Smooth muscle cell (in vitro differentiated cells): ENCODE measurements around the gene TTC7B. TPM values are rescaled to one million over a fixed set of nuclear protein-coding genes. Genes with fewer than 3 reads are reported as not detected.

Experiments used
- DNase-seq: peaks from one replicate; lab custom pipeline; 2025; ENCODE audit not compliant: unreplicated experiment; lab: John Stamatoyannopoulos, UW
- H2AFZ ChIP-seq: fragments of 200-600 bp; sonication (generic); 2 replicates; pipeline ENCODE4 v1.6.0; 2016; ENCODE audit warnings: antibody characterized with exemption, low read depth, mild to moderate bottlenecking
- H3F3A ChIP-seq: fragments of 200-600 bp; sonication (generic); 2 replicates; pipeline ENCODE4 v1.6.0; 2017; ENCODE audit warnings: antibody characterized with exemption, low read depth
- H3K27ac ChIP-seq: fragments of 200-600 bp; sonication (generic); 2 replicates; pipeline ENCODE4 v1.5.1; 2016; ENCODE audit warnings: low read depth, mild to moderate bottlenecking
- H3K27me3 ChIP-seq: fragments of 200-600 bp; sonication (generic); 2 replicates; pipeline ENCODE4 v1.6.1; 2016; ENCODE audit warnings: low read depth, mild to moderate bottlenecking
- H3K36me3 ChIP-seq: fragments of 200-600 bp; sonication (generic); 2 replicates; pipeline ENCODE4 v1.5.1; 2016; ENCODE audit warnings: low read depth
- H3K4me1 ChIP-seq: fragments of 200-600 bp; sonication (generic); 2 replicates; pipeline ENCODE4 v1.5.1; 2016; ENCODE audit warnings: low read depth
- H3K4me2 ChIP-seq: fragments of 200-600 bp; sonication (generic); 2 replicates; pipeline ENCODE4 v1.6.0; 2016; ENCODE audit warnings: mild to moderate bottlenecking
- H3K4me3 ChIP-seq: fragments of 200-600 bp; sonication (generic); 2 replicates; pipeline ENCODE4 v1.5.1; 2016; ENCODE audit warnings: mild to moderate bottlenecking
- H3K79me2 ChIP-seq: fragments of 200-600 bp; sonication (generic); 2 replicates; pipeline ENCODE4 v1.6.0; 2016; ENCODE audit warnings: low read depth, mild to moderate bottlenecking
- H3K9ac ChIP-seq: fragments of 200-600 bp; sonication (generic); 2 replicates; pipeline ENCODE4 v1.6.0; 2016; ENCODE audit warnings: low read depth
- H3K9me3 ChIP-seq: fragments of 200-600 bp; sonication (generic); replicated peaks from 2 replicates; pipeline ENCODE4 v1.5.1; 2016; ENCODE audit warnings: low read depth
- H4K20me1 ChIP-seq: fragments of 200-600 bp; sonication (generic); 2 replicates; pipeline ENCODE4 v1.6.0; 2016; ENCODE audit warnings: low read depth
- CTCF ChIP-seq: fragments of 200-600 bp; sonication (generic); IDR thresholded peaks from 2 replicates; pipeline ENCODE4 v1.5.1; 2017; ENCODE audit warnings: borderline replicate concordance, mild to moderate bottlenecking, antibody characterized with exemption; ENCODE audit not compliant: insufficient read depth, poor library complexity, severe bottlenecking
- WGBS: methylation state at CpG from one replicate; pipeline ENCODE4 v1.1.7; 2016; ENCODE audit warnings: low lambda C conversion rate; 5-methylcytosine and 5-hydroxymethylcytosine counted together
- polyA plus RNA-seq: library from polyadenylated mRNA; unstranded; fragments of >200 nt; fragmentation: Nextera tagmentation; extraction: Ambion mirVana; gene quantifications from 2 replicates; pipeline ENCODE4 v1.2.1, GENCODE V29; 2016
- total RNA-seq: library from RNA; depleted of rRNA; stranded (reverse); fragments of >200 nt; gene quantifications from 2 replicates; pipeline ENCODE4 v1.2.3, GENCODE V29; 2014

TTC7B gene
- total and polyA plus RNA-seq, 2 experiments from 2014 or later = 22.1 to 54.1 TPM

DNA sequence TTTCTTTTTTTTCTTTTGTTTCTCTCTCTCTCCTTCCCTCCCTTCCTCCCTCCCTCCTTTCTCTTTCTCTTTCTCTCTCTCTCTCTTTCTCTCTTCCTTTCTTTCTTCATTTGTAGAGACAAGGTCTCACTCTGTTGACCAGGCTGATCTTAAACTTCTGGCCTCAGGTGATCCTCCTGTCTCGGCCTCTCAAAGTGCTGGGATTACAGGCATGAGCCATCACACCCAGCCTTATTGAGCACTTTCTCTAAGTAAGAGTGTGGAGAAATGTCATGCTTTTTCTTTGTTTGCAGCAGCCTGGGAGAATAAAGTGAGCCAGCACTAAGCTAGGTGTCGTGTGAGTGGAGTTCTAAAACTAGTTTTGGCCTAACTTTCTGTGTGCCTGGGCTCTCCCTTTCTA lies 74.0 kb downstream of the TTC7B start:
- H3K27ac ChIP-seq = no peak overlapping the region
- no peaks in the 10 kb centered on the region for H3K4me1 ChIP-seq
- no peaks in the 10 kb centered on the region for H3K9me3 ChIP-seq
- TF ChIP-seq CTCF = no peak
- no peak for DNase-seq
- no peaks in the 10 kb centered on the region for H4K20me1 ChIP-seq
- H3K4me3 ChIP-seq = no peak overlapping the region
- H3K4me2 ChIP-seq = no peak overlapping the region
- H3K79me2 ChIP-seq = no peaks in the 10 kb centered on the region
- no peak overlapping the region for H2AFZ ChIP-seq
- no peaks in the 10 kb centered on the region for H3K27me3 ChIP-seq
- no peaks in the 10 kb centered on the region for H3K36me3 ChIP-seq
- H3F3A ChIP-seq = no peaks in the 10 kb centered on the region
- no peak overlapping the region for H3K9ac ChIP-seq
- WGBS = 92% methylated on average over 2 of the region's 2 CpGs

GRCh38 chr14:90741682-90741946 lies 74.6 kb downstream of the TTC7B start:
- no peaks in the 10 kb centered on the region for H4K20me1 ChIP-seq
- no peak for DNase-seq
- 97% methylated on average over 2 of the region's 2 CpGs for WGBS

GRCh38 chr14:90740946-90741681 lies 75.1 kb downstream of the TTC7B start:
- no peaks in the 10 kb centered on the region for H3K36me3 ChIP-seq
- no peaks in the 10 kb centered on the region for H4K20me1 ChIP-seq
- H3K27me3 ChIP-seq = no peaks in the 10 kb centered on the region
- 93% methylated on average over 12 of the region's 12 CpGs for WGBS
- no peaks in the 10 kb centered on the region for H3F3A ChIP-seq
- no peak overlapping the region for H3K4me3 ChIP-seq
- no peak overlapping the region for H3K27ac ChIP-seq
- no peaks in the 10 kb centered on the region for H3K9me3 ChIP-seq
- H3K79me2 ChIP-seq = no peaks in the 10 kb centered on the region
- no peak for DNase-seq
- H3K9ac ChIP-seq = no peak overlapping the region
- no peak overlapping the region for H3K4me2 ChIP-seq
- H2AFZ ChIP-seq = no peak overlapping the region
- no peak for TF ChIP-seq CTCF
- no peaks in the 10 kb centered on the region for H3K4me1 ChIP-seq

More at GRCh38 chr14:90741682-90741946, 74.6 kb downstream of the TTC7B start:
- H3K79me2 ChIP-seq = no peaks in the 10 kb centered on the region
- H3K27ac ChIP-seq = no peak overlapping the region
- no peaks in the 10 kb centered on the region for H3K36me3 ChIP-seq
- no peak overlapping the region for H3K9ac ChIP-seq
- H3K9me3 ChIP-seq = no peaks in the 10 kb centered on the region
- no peak overlapping the region for H2AFZ ChIP-seq
- no peaks in the 10 kb centered on the region for H3K4me1 ChIP-seq
- no peaks in the 10 kb centered on the region for H3F3A ChIP-seq
- no peak overlapping the region for H3K4me3 ChIP-seq
- no peak overlapping the region for H3K4me2 ChIP-seq
- TF ChIP-seq CTCF = no peak
- no peaks in the 10 kb centered on the region for H3K27me3 ChIP-seq

DNA sequence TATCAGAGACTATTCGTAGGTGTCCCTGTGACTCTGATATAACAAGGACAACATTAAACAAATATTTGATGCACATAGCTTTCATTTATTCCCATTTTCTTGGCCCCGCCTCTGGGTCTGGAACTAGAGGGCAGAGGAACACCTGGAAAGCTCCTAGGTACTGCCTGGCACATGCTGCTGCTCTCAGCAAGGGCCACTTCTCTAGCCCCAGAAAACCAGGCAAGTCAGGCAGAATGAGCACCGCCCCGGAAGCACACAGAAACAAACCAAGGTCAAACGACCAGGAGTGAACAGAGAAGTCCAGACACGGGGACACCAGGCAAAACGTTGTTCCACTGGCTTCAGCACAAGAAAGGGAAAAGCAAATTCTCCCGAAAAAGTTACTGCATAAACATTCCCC lies 76.1 kb downstream of the TTC7B start:
- no peak overlapping the region for H3K9ac ChIP-seq
- H2AFZ ChIP-seq = no peak overlapping the region
- no peaks in the 10 kb centered on the region for H3K27me3 ChIP-seq
- H3K79me2 ChIP-seq = no peaks in the 10 kb centered on the region
- no peak overlapping the region for H3K27ac ChIP-seq
- no peak for DNase-seq
- no peaks in the 10 kb centered on the region for H3K9me3 ChIP-seq
- 93% methylated on average over 8 of the region's 8 CpGs for WGBS
- no peaks in the 10 kb centered on the region for H3F3A ChIP-seq
- H4K20me1 ChIP-seq = no peaks in the 10 kb centered on the region
- no peak for TF ChIP-seq CTCF
- no peak overlapping the region for H3K4me3 ChIP-seq
- no peaks in the 10 kb centered on the region for H3K36me3 ChIP-seq
- no peak overlapping the region for H3K4me2 ChIP-seq
- H3K4me1 ChIP-seq = no peaks in the 10 kb centered on the region
